Stimulated activated CD4-positive, alpha-beta T cell treated with anti-CD3 and anti-CD28 coated beads, Interleukin-15, amount 100 ng/mL, for 24 hours (primary cell): Measurements from ENCODE around the gene TTC23L.
"Not testable (repeated sequence)": the region's sequence is repeated elsewhere in the genome, so short reads cannot be mapped to it uniquely, and the experiment has no call there.

Source experiments
- DNase-seq: peaks from one replicate; pipeline ENCODE4 v3.0.0-alpha.2; 2020

TTC23L gene

DNA sequence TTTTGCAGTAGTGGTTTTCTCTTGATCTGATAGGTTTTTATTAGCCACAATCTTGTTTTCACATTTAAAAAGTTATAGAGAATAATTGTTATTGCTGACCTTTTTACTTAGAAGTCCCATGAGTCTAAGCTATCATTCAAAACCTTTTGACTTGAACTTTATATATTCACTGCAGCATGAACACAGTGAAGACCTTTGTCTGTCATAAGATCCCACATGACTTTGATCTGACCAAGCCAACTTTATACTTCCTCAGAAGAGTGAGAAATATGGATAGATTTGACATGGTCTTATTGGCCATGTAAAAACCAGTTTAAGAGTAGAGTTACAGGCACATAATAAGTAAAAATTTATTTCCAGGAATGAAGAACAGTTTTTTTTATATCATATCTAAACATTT is 42.3 kb downstream of the TTC23L start:
- DNase-seq = no peak

- no peak for DNase-seq
These were observed 47.6 kb downstream of the TTC23L start for GRCh38 chr5:34886392-34887119.

DNA sequence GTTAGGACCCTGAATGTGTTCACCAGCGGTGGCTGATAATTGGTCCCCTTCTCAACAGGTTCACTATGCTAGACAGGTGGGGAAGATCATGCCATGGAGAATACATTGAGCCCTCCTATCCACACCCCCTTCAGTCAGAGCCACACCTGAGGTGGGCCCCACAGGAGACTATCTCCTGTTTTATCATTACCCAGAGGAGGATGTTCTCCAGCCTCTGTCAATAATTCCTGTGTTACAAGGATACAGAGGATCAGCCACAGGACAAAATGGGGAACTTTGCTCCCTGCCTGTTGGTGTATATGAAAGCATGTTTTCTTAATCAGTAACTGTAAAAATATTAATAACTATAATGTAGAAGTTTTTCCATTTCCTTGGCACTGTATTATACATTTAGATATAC is 50.4 kb downstream of the TTC23L start:
- no peak for DNase-seq

DNA sequence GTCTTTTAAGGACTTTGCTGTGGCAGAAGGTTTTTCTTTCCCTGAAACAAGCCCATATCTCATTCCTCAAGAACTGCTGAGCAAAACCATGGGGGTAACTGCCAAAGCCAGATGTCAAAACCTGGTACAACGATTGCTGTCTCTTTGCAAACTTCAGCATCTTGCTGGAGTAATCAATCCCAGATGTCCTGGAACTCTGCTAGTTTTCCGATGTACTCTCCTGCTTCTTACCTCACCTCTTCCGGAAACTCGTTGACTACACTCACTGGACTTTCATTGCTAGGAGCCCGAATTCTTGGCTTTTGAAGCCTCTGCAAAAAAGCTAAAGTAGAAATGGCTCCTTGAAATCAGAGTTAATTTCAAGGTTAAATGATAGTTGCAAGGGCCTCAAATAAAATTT is 53.0 kb downstream of the TTC23L start:
- DNase-seq = no peak

- no peak for DNase-seq
These were observed 53.5 kb downstream of the TTC23L start for GRCh38 chr5:34892414-34892813.

DNA sequence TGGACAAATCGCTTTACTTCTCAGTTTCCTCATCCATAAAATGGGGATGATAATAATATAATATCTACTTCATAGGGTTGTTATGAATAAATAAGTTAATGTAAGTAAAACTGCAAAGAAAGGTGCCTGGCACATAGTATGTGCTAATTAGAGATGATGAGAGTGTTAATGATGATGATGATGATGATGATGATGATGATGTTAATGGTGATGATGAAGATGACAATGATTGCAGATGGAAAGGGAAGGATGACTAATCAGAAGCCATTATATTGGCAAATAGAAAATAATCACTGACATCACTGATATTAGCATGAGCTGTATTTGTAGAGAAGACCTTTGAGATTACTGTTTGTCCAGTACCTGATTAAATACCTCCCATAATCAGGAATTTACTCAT is 55.8 kb downstream of the TTC23L start:
- no peak for DNase-seq

- no peak for DNase-seq
These were observed 56.9 kb downstream of the TTC23L start for GRCh38 chr5:34895641-34896419.

GRCh38 chr5:34897646-34898045 is 58.7 kb downstream of the TTC23L start:
- no peak for DNase-seq

DNA sequence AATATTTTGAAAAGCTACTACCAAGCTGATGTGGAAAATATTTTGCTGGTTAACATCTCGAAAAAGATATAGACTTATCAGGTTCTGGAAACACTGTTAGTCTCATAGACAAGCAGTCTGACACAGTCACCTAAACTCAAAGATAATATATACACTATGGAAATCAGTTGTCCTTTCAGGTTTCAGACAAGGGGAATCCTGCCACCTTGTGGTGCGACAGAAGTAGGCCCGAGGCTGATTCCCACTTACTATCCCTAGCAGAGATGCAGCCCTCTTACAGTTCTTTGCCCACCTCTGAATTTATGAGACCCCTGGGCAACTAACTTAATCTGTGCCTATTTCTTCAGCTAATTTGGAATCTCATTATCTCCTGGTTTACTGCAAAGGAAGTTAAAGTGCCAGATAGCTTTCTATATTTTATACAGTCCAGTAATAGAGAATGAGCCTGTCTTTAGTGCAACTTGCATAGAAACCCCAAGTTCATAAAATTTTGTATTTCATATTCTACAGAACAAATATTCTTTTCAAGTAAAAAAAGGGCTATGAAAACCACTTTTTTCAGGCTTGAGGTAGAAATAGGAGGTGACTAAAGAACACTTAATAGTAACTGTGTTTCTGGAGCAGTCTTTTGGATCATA is 59.4 kb downstream of the TTC23L start:
- peak; percentile 65 for DNase-seq

DNA sequence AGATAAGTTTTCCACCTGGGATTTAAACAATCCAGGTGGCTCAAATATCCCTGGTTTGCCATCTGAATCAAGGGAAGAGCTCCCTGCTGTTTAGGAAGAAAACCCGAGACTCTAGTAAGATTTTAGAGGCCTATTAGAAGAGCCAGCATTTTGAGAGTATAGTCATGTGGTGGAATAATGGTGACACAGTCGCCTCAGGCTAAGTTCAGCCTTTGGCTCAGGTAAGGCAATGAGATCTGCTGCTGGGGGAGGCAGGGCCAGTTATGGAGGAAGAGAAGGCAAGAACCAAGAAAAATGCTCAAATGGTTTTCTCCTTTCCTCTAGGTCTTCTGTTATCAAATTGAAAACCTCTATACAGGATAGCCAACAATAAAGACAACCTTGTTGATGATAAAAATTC is 60.1 kb downstream of the TTC23L start:
- DNase-seq = no peak

GRCh38 chr5:34900652-34901051 is 61.7 kb downstream of the TTC23L start:
- no peak for DNase-seq

GRCh38 chr5:34903260-34903659 is 64.3 kb downstream of the TTC23L start:
- DNase-seq = no peak

DNA sequence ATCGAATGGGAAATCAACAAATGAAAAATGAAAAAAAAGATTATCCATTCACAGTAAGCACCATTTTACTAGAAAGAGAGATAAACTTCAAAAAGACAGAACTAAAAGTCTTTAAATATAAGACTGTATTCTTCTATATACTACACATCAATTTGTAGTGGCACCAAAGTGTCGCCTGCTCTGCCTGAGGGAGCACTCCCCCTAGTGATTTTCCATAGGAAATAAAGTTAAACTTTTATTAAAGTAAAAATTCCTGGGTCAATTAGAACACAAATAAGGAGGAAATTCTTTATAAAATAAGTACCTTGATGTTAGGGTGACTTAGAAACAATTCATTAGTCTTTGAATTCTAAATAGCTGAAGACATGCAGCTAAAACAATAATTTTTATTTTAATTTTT is 66.6 kb downstream of the TTC23L start:
- no peak for DNase-seq

- DNase-seq = no peak
These were observed 74.1 kb downstream of the TTC23L start for GRCh38 chr5:34913072-34913471.

GRCh38 chr5:34914671-34915138 is 75.7 kb downstream of the TTC23L start:
- peak; percentile 31 for DNase-seq

- DNase-seq = peak; percentile 96
These were observed 76.3 kb downstream of the TTC23L start, which contains the start of the genes BRIX1 and RAD1 for GRCh38 chr5:34915139-34915855. Gene BRIX1 (plus strand): TSS chr5:34915711. CDS start chr5:34915739, 28 bp downstream. Gene RAD1 (minus strand): TSS chr5:34915504. CDS start chr5:34914892, 612 bp downstream.

DNA sequence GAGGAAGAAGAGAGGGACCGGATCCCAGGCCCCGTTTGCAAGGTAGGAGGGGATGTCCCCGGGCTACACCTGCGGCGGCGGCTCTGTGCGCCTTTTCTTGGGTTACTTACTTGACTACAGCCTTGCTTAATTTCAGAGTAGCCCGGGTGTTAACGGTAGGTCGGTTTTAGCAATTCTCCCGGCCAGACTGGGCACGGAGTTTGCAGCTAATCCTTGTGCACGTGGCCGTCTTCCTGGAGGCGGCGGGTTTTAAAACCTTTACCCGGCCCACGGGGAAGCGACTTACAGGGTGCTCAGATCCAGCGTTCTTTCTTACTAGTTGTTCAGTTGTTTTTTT is 76.9 kb downstream of the TTC23L start:
- peak; percentile 34 for DNase-seq

DNA sequence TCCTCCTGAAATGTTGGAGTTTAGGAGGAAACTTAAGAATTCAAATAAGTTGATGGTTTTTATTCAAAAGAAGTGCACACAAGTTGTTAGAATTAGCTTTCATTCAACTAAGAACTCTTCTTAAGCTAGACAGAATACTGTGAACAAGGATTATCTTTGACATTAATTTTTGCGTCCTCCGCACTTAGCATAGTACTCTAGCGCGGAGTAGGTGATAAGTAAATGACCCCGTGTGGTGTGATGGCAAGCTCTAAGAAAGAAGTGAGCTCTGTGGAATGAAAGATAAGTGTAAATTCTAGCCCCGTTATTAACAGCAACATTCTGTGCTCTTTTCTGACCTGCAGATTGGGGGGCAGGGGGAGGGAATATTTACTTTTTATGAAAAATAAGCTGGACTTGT is 77.6 kb downstream of the TTC23L start:
- no peak for DNase-seq

- DNase-seq = no peak
These were observed 79.1 kb downstream of the TTC23L start for GRCh38 chr5:34918025-34918424.

- no peak for DNase-seq
These were observed 80.1 kb downstream of the TTC23L start for GRCh38 chr5:34919077-34919476.

DNA sequence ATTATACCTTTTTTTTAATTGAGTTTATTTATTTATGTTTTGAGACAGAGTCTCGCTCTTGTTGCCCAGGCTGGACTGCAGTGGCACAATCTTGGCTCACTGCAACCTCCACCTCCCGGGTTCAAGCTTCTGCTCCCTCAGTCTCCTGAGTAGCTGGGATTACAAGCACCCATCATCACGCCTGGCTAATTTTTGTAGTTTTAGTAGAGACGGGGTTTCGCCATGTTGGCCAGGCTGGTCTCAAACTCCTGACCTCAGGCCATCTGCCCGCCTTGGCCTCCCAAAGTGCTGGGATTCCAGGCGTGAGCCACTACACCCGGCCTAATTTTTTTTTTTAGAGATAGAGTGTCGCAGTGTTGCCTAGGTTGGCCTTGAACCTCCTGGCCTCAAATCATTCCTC is 84.3 kb downstream of the TTC23L start:
- not testable (repeated sequence) for DNase-seq

GRCh38 chr5:34923694-34924461 is 84.9 kb downstream of the TTC23L start:
- peak; percentile 48 for DNase-seq

GRCh38 chr5:34924462-34924765 is 85.5 kb downstream of the TTC23L start:
- DNase-seq = no peak
